ENCODE measurements around the gene FAM117B. TPM values are rescaled to one million over a fixed set of nuclear protein-coding genes. Genes with fewer than 3 reads are reported as not detected.

FAM117B gene
- total RNA-seq, 1 donor from 2014 or later = 9.6 TPM

GRCh38 chr2:202814226-202814625, 179.5 kb downstream of the FAM117B start:
- no peaks in the 10 kb centered on the region for H3K9me3 Mint-ChIP-seq (ENCODE audit: unreplicated experiment)
- no peaks in the 10 kb centered on the region for H3K27me3 Mint-ChIP-seq (ENCODE audit: unreplicated experiment)
- no peak for DNase-seq (ENCODE audit: extremely low spot score, unreplicated experiment)
- H3K27ac Mint-ChIP-seq (ENCODE audit: unreplicated experiment) = no peak overlapping the region
- peaks cover 9% of the 10 kb centered on the region for H3K36me3 Mint-ChIP-seq (ENCODE audit: unreplicated experiment)
- peaks cover 10% of the 10 kb centered on the region for H3K4me1 Mint-ChIP-seq (ENCODE audit: unreplicated experiment)
- TF ChIP-seq CTCF (IDR thresholded peaks at IDR 0.05) = no peak
- H3K4me3 Mint-ChIP-seq (ENCODE audit: unreplicated experiment) = no peak overlapping the region

- no peaks in the 10 kb centered on the region for H3K9me3 Mint-ChIP-seq (ENCODE audit: unreplicated experiment)
- no peak overlapping the region for H3K4me3 Mint-ChIP-seq (ENCODE audit: unreplicated experiment)
- no peak for DNase-seq (ENCODE audit: extremely low spot score, unreplicated experiment)
Observed at GRCh38 chr2:202815548-202816360, 181.0 kb downstream of the FAM117B start.

GRCh38 chr2:202817771-202818170, 183.0 kb downstream of the FAM117B start:
- Mint-ChIP-seq H3K9me3 (ENCODE audit: unreplicated experiment) (no peaks in the 10 kb centered on the region), H3K36me3 (ENCODE audit: unreplicated experiment) (peaks cover 2% of the 10 kb centered on the region), H3K4me1 (ENCODE audit: unreplicated experiment) (peaks cover 12% of the 10 kb centered on the region), H3K27me3 (ENCODE audit: unreplicated experiment) (no peaks in the 10 kb centered on the region), H3K27ac (ENCODE audit: unreplicated experiment) (no peak overlapping the region), H3K4me3 (ENCODE audit: unreplicated experiment) (no peak overlapping the region)
- DNase-seq (ENCODE audit: extremely low spot score, unreplicated experiment) = no peak
- no peak for TF ChIP-seq CTCF (IDR thresholded peaks at IDR 0.05)

More at GRCh38 chr2:202815548-202816360, 181.0 kb downstream of the FAM117B start:
- no peak overlapping the region for H3K27ac Mint-ChIP-seq (ENCODE audit: unreplicated experiment)
- TF ChIP-seq CTCF (IDR thresholded peaks at IDR 0.05) = no peak
- no peaks in the 10 kb centered on the region for H3K27me3 Mint-ChIP-seq (ENCODE audit: unreplicated experiment)
- peaks cover 7% of the 10 kb centered on the region for H3K36me3 Mint-ChIP-seq (ENCODE audit: unreplicated experiment)
- peaks cover 12% of the 10 kb centered on the region for H3K4me1 Mint-ChIP-seq (ENCODE audit: unreplicated experiment)

- no peak overlapping the region for H3K4me3 Mint-ChIP-seq (ENCODE audit: unreplicated experiment)
- no peaks in the 10 kb centered on the region for H3K9me3 Mint-ChIP-seq (ENCODE audit: unreplicated experiment)
- H3K27me3 Mint-ChIP-seq (ENCODE audit: unreplicated experiment) = no peaks in the 10 kb centered on the region
- H3K4me1 Mint-ChIP-seq (ENCODE audit: unreplicated experiment) = peaks cover 12% of the 10 kb centered on the region
- H3K36me3 Mint-ChIP-seq (ENCODE audit: unreplicated experiment) = peaks cover 2% of the 10 kb centered on the region
- no peak overlapping the region for H3K27ac Mint-ChIP-seq (ENCODE audit: unreplicated experiment)
- DNase-seq (ENCODE audit: extremely low spot score, unreplicated experiment) = no peak
- TF ChIP-seq CTCF (IDR thresholded peaks at IDR 0.05) = no peak
Observed at GRCh38 chr2:202818321-202818720, 183.6 kb downstream of the FAM117B start.

Other genes with a start within 250 kb of the FAM117B start
- 4.9 and 6.5 TPM in 2 replicates for gene ICA1L, start 236.8 kb downstream of the FAM117B start, total RNA-seq